ENCODE data around the gene TPRN.

The TPRN gene

DNA sequence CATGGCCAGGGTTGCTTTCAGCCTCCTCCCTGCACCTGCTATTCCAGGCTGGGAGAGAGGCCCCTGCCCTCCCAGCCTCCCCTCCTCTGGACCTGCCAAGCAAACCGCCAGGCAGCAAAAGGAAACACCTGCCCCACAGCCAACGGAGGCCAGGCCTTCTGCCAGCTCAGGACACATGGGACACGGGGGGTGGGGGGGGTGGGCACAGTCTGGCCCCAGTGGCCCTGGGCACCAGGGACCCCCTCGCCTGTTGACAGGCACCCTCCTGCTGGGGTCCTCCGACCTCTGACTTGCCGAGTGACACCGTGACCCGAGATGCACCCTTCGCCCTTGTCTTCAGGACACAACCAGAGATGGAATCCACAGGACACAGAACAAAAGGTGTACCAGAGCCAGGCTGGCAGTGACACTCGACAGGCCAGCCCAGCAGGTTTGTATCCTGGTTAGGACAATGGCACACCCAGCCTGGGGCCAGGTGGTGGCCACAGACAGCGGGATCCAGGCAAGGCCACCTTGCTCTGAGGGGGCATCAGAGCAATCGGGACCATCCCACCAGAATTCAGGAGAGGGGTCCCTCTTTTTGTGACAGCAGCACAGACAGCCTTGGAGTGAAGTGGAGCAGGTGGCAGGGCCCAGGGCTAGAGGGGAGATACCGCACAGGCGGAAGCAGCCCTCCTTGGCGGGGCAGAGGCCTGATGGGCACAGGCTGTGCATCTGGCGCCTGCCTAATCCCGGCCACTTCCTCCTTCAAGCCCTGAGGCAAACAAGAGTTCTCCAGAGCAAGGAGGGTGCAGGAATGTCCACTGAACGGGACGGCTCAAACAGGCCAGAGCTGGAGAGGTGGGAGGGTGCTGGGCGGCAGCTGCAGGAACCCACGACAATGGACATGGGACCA lies 27.4 kb downstream of the TPRN start:
- no peak for DNase-seq (ENCODE audit: low spot score)

DNA sequence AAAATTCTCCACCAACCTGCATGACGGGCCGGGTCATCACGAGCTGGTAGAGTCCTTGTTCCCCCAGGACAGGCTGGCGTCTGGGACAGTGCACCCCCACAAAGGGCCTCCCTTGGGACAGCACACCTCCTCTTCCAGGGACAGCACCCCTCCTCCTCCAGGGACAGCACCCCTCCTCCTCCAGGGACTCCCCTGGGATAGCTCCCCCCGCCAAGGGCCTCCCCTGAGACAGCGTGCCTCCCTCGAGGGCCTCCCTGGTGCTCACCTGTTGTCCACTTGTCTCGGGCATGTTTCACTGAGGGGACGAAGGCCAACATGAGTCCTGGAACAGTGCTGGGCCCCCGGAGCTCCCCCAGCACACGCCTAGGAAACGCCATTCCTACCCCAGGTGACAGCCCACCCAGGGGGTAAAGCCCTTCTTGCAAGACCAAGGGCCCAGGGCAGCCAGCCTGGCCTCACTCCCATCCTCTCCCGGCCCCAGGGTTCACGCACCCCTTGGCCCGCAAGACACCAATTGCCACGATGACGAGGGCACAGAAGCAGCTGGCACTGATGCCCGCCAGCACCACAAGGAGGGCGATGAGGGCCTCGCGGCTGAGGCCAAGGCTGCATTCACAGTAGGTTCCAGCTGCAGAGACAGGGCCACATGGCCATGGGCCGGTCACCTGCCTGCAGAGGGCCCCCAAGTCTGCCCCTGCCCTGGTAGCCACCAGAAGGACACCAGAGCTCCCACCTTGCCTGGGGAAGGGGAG lies 29.2 kb downstream of the TPRN start:
- no peak for DNase-seq (ENCODE audit: low spot score)

DNA sequence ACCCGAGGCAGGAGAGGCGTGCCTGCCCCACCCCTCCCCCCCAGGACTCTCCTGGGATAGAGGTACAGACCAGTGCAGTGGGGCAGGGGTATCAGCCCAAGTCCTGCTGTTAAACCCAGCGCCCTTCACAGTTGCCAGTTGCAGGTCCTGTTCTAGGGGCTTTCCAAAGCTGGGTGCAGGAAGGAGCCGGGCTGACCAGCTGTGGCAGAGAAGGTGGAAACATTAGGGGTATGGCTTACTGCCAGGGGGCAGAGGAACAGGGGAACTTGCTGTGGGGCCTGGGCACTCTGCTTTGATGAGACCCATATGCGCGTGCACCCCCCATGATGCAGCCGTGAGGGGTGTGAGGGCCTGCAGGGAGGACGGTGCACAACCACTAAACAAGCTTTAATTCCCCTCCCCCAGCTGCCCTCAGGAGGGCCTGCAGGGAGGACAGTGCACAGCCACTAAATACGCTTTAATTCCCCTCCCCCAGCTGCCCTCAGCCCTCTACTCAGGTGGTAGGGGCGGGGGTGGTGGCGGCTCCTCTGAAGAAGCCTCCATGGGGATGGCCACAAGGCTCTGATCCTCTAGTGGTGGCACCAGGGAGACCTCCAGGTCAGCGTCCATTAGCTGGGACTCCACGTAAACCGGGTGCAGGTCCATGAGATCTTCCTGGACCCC lies 29.9 kb downstream of the TPRN start:
- no peak for DNase-seq (ENCODE audit: low spot score)

DNA sequence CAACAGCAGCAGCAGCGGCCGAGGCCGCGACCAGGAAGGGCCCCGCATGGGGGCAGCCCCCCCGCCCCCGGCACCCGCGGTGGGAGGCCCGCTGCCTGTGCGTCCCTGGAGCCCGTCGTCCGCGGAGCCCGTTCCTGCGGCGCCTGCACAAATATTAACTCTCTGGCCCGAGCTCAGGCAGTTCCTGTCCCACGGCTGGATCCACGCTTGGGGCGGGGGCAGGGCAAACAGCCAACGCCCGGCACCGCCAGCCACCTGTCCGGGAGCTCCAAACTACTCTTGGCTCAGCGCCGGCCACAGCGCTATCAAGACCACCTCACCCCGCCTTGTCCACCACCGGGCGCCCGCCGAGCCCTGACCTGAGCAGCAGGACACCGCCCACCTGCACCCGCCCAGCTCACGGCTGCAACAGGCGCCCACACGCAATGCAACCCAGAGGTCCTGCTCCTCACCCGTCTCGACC lies 30.6 kb downstream of the TPRN start, which contains the start of gene LRRC26:
TSS of gene LRRC26 (minus strand) at position 156 of the 463 bp plus-strand sequence. CDS start at position 48, 108 bp downstream.
- no peak for DNase-seq (ENCODE audit: low spot score)

DNA sequence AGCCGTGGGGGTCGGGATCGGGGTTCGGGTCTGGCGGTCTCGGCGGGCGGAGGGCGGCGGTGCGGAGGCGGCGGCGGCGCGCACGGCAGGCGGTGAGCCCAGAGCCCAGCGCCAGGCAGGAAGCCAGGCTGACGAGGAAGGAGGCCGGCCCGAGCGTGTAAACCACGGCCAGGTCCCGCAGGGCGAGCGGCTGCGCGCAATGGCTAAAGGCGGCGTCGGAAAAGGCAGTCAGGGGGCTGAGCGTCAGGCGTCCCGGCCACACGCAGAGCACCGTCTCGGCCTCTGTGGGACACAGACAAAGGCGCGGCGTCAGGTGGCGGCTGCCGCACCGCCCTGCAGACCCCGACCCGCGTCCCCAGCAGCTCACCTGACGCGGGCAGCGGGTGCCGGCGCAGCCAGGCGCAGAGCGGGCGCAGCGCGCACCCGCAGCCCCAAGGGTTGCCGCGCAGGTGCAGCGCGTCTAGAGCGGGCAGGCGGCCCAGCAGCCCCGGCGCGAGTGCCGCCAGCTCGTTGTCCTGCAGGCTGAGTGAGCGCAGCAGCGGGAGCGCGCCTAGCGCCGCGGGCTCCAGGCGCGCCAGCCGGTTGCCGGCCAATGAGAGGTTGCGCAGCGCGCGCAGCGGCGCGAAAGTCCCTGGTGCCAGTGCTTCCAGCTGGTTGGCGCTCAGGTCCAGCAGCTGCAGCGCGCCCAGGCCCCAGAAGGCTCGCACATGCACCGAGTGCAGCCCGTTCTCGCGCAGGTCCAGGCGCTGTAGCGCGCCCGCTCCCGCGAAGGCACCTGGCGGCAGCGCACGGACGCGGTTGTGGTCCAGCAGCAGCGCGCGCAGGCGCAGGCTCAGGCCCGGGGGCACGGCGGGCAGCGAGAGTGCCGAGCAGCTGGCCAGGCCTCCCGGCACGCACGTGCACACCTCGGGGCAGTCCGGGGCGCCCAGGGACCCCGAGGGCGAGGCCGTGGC lies 31.4 kb downstream of the TPRN start:
- no peak for DNase-seq (ENCODE audit: low spot score)

DNA sequence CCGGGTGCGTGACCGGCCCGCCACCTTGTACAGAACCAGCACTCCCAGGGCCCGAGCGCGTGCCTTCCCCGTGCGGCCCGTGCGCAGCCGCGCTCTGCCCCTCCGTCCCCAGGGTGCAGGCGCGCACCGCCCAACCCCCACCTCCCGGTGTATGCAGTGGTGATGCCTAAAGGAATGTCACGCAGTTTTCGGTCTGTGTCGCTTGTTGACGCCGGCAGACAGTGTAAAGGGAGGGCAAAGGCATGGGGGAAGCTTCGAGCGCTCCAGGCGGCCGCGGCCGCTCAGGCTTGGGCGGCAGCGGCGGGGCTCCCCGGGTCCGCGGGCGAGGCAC lies 32.0 kb downstream of the TPRN start:
- no peak for DNase-seq (ENCODE audit: low spot score)

DNA sequence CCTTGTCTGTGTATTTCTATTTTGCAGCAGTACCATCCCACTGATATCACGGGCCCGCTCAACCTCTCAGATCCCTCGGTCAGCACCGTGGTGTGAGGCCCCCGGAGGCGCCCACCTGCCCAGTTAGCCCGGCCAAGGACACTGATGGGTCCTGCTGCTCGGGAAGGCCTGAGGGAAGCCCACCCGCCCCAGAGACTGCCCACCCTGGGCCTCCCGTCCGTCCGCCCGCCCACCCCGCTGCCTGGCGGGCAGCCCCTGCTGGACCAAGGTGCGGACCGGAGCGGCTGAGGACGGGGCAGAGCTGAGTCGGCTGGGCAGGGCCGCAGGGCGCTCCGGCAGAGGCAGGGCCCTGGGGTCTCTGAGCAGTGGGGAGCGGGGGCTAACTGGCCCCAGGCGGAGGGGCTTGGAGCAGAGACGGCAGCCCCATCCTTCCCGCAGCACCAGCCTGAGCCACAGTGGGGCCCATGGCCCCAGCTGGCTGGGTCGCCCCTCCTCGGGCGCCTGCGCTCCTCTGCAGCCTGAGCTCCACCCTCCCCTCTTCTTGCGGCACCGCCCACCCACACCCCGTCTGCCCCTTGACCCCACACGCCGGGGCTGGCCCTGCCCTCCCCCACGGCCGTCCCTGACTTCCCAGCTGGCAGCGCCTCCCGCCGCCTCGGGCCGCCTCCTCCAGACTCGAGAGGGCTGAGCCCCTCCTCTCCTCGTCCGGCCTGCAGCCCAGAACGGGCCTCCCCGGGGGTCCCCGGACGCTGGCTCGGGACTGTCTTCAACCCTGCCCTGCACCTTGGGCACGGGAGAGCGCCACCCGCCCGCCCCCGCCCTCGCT lies 32.6 kb downstream of the TPRN start:
- no peak for DNase-seq (ENCODE audit: low spot score)

DNA sequence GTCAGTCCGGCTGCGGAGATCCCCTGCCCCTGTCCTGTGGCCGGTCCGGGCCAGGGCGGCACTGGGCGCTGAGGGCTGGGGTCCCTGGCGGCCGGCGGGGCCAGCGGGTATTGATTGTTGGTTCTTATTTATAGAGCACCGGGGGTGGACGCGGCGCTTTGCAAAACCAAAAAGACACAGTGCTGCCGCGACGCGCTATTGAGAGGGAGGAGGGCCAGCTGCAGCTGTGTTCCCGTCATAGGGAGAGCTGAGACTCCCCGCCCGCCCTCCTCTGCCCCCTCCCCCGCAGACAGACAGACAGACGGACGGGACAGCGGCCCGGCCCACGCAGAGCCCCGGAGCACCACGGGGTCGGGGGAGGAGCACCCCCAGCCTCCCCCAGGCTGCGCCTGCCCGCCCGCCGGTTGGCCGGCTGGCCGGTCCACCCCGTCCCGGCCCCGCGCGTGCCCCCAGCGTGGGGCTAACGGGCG lies 33.2 kb downstream of the TPRN start:
- no peak for DNase-seq (ENCODE audit: low spot score)

DNA sequence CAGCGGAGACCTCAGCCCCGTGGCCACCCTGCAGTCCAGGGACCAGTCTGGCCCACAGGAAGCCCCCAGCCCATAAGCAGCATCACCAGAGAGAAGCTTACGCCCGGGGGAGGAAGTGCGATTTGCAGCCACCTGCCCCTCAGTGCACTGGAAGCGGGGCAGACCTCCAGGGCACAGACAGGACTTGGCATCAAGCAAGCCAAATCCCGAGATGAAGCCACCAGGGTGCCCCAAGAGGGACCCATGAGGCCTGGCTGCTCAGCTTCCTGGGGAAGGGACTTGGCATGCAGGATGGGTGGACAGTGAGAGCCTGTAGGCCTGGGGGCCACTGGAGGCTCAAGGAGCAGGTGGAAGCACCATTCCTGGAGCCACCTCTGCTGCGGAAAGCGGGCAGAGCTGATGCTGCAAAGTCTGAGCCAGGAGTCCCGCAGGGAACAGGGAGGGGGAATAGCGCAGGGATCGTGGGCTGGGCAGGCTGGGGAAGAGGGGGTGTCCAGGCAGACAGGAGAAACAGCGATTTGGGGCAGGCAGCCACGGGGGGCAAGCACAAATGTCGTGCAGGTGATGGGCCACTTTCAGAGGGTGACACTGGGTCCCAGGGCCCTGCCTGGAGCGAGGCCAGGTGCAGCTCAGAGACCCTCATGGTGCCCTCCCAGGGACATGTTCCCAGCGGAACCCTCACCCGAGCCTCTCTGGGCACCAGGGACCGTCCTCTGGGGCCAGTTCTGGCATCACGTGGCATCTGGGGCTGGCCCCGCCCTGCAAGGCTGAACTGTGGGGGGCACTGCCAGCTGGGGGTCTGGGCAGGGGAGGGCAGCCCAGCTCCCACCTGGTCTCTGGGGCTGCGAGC lies 33.9 kb downstream of the TPRN start:
- DNase-seq (ENCODE audit: low spot score): no peak

DNA sequence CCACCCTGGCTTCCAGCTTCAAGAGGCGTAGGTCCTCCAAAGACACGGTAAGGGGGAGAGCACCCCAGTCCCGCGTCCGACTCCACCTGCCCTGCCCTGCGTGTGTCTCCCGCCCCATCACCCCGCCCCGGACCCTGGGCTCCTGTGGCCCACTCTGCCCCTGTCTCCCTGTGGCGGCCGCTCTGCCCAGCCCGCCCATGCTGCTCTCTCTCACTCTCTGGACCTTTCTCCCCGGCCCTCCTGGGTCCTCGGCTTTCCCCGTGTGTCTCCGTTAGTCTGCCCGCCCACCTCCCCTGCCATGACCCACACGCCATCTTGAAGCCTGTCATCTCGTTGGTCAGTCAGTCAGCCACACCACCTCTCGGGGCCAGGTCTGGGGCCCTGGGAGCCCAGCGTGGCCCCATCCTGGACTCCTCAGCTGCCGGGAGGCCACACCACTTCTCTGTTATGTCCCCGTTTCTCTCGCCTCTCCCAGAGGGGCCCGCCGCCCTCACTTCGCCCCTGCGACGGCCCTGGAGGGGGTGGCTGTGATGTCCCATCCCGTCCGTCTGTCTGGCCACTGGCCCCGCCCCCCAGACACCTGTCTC lies 35.2 kb downstream of the TPRN start:
- DNase-seq (ENCODE audit: low spot score): no peak

DNA sequence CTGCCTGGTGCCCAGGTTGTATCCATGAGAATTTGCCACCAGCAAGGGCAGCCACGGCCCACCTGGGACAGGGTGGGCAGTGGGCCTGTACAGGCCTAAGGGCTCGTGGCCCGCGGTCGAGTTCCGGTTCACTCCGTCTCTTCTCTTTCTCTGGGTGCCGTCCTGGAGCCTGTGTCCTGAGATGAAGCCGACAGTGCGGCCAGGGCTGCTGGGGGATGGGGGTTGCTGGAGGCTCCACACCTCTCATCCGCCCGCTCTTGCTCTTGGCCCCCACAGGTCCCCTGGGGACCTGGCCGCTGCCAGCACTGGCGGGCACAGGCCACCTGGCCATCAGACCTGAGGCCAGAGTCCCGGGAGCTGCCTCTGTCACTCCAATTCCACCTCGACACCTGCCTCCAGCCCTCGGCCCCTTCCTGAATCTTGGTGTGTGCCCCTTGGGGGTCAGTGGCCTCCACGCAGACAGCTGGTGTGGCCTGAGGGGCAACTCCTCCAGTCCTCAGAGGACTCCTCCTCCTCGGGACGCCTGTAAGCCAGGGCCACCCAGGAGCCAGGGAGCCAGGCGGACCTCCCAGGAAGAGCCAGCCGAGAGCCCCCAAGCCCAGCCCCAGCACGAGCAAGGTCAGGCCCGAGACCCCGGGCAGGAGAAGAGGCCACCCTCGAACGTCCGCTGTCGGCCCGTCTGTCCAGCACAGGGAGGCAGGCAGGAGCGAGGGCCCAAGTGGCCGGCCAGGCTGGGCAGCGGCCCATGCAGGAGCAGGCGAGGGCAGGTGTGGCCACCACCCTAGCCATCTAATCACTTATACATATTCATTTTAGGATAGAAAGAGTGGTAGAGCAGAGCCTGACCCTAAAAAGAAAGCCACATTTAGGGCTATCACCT lies 35.9 kb downstream of the TPRN start:
- no peak for DNase-seq (ENCODE audit: low spot score)

DNA sequence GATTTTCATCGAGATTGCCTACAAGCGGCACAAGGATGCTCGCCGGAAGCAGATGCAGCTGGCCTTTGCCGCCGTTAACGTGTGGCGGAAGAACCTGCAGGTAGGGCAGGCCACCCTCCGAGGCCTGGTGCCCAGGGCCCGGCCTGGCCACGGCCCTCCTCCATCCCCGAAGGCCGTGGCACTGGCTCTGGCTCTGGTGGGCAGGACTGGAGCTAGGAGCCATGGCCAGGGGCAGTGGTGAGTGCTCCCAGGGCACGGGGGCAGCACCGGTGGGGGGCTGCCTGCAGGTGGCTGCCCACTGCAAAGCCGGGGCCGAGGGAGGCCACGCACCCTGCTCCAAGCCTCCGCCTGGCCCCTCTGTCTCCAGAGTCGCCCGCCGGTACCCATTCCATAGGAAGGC lies 36.7 kb downstream of the TPRN start:
- DNase-seq (ENCODE audit: low spot score): no peak

DNA sequence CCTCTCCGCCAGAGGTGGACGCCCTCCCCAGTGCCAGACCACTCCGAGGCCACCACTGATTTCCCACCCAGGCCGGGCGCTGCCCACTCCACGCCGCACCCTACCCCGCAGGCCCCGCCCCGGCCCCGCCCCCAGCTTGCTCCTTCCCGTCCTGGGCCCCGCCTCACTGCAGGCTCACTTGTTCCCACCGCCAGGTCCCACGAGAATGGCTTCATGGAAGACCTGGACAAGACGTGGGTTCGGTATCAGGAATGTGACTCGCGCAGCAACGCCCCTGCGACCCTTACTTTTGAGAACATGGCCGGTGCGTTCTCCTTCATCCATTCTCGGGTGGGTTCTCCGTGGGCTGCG lies 37.2 kb downstream of the TPRN start:
- DNase-seq (ENCODE audit: low spot score): no peak

DNA sequence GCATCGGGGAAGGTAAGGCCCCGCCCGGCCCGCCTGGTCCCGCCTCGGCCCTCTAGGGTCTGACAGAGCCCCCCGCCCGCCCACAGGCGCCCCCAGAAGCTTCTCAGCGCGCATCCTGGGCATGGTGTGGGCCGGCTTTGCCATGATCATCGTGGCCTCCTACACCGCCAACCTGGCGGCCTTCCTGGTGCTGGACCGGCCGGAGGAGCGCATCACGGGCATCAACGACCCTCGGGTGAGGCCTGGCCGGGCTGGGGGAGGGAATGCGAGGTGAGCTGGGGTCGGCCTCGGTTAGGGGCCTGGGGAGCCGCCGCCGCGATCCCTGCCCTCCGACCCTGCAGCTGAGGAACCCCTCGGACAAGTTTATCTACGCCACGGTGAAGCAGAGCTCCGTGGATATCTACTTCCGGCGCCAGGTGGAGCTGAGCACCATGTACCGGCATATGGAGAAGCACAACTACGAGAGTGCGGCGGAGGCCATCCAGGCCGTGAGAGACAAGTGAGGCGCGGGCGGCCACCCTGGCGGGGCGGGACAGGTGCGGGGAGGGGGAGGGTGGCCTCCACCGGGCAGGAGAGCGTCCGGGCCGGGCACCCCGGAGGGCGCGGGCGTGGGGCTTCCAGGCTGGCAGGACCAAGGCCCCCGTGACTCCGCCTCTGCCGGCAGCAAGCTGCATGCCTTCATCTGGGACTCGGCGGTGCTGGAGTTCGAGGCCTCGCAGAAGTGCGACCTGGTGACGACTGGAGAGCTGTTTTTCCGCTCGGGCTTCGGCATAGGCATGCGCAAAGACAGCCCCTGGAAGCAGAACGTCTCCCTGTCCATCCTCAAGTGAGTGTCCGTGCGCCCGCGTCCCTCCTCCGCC lies 37.8 kb downstream of the TPRN start:
- DNase-seq (ENCODE audit: low spot score): no peak

DNA sequence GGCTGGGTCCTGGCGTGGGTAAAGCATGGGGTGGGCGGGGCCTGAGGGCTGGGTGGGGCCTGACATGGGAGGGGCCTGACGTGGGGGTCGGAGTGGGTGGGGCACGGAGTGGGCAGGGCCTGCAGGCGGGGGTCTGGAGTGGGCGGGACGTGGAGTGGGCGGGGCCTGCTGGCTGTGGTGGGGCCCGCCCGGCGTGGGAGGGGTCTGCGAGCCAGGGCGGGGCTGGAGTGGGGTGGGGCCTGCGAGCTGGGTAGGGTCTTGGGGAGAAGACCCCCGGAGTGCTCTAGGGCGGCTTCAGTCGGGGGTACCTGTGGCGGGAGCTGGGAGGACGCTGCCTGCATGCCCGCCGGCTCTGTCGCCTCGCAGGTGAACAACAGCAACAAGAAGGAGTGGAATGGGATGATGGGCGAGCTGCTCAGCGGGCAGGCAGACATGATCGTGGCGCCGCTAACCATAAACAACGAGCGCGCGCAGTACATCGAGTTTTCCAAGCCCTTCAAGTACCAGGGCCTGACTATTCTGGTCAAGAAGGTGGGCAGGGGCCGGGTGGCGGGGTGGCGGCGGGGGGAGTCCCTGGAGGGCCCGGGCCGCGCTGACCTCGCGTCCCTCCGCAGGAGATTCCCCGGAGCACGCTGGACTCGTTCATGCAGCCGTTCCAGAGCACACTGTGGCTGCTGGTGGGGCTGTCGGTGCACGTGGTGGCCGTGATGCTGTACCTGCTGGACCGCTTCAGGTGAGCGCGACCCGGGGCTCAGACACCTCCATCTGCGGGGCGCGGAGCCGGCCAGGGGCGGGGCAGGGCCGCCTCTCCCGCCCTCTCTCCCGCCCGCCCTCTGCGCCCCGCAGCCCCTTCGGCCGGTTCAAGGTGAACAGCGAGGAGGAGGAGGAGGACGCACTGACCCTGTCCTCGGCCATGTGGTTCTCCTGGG lies 38.7 kb downstream of the TPRN start:
- no peak for DNase-seq (ENCODE audit: low spot score)
